ENCODE results near the gene RPL13A. TPM values are rescaled to one million over a fixed set of nuclear protein-coding genes. Genes with fewer than 3 reads are reported as not detected.

The RPL13A gene
- total RNA-seq, 4 donors from 2014 or later, result 3,727 to 4,286 (median 3,958) TPM

GRCh38 chr19:49447485-49448431 is 39.6 kb upstream of the RPL13A start:
- no peak for DNase-seq (ENCODE audit: low spot score in 2 of 2)
- intact Hi-C loops (cut with DNase I; ENCODE audit: low total_unique reads), result no loop called here
- no peak for TF ChIP-seq POLR2A (IDR thresholded peaks at IDR 0.05)
- TF ChIP-seq, protein P1, sequence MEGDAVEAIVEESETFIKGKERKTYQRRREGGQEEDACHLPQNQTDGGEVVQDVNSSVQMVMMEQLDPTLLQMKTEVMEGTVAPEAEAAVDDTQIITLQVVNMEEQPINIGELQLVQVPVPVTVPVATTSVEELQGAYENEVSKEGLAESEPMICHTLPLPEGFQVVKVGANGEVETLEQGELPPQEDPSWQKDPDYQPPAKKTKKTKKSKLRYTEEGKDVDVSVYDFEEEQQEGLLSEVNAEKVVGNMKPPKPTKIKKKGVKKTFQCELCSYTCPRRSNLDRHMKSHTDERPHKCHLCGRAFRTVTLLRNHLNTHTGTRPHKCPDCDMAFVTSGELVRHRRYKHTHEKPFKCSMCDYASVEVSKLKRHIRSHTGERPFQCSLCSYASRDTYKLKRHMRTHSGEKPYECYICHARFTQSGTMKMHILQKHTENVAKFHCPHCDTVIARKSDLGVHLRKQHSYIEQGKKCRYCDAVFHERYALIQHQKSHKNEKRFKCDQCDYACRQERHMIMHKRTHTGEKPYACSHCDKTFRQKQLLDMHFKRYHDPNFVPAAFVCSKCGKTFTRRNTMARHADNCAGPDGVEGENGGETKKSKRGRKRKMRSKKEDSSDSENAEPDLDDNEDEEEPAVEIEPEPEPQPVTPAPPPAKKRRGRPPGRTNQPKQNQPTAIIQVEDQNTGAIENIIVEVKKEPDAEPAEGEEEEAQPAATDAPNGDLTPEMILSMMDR (IDR thresholded peaks at IDR 0.05), result no peak
- WGBS, 2 donors, result 68 to 70% methylated on average over 32 of the region's 32 CpGs
- H3K4me3 ChIP-seq (ENCODE audit: low read depth, poor library complexity, severe bottlenecking), result no peak overlapping the region

DNA sequence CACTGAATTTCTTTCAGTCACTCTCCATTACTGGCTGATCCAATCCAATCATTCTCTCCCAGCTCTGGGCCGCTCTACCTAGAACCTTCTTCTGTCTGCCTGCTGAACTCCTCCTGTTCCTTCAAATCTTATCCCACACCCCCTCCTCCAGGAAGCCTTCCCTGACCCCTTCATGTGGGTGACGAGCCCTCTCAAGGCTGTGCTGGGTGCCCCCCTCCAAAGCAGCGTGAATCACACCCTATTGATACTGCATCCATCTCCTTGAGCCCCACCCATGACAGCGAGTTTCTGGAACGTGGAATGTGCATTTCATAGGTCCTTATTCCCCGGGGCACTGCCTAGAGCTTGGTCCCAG is 39.0 kb upstream of the RPL13A start:
- TF ChIP-seq POLR2A (IDR thresholded peaks at IDR 0.05), result no peak
- TF ChIP-seq, protein P1 (IDR thresholded peaks at IDR 0.05), result no peak
- no peak overlapping the region for H3K4me3 ChIP-seq (ENCODE audit: low read depth, poor library complexity, severe bottlenecking)
- no peak for DNase-seq (ENCODE audit: low spot score in 2 of 2)
- WGBS, 2 donors, result 89% methylated on average over 6 of the region's 6 CpGs
- intact Hi-C loops (cut with DNase I; ENCODE audit: low total_unique reads), result no loop called here

DNA sequence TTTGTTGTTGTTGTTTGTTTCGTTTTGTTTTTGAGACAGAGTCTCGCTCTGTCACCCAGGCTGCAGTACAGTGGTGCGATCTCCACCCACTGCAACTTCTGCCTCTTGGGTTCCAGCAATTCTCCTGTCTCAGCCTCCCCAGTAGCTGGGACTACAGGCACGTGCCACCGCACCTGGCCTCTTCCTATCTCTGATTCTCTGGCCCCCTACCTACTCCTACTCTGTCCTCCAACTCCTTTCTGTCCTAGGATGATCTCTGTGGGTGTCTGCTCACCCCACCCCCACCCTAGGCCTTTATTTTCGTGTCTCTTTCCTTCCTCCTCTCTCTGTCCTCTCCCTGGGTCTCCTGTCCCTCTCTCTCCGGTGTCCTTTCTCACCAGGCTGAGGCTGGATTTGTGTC is 37.0 kb upstream of the RPL13A start:
- H3K4me3 ChIP-seq (ENCODE audit: low read depth, poor library complexity, severe bottlenecking), result no peak overlapping the region
- intact Hi-C loops (cut with DNase I; ENCODE audit: low total_unique reads), result no loop called here
- DNase-seq (ENCODE audit: low spot score in 2 of 2), result no peak
- WGBS, 2 donors, result 83% methylated on average over 7 of the region's 7 CpGs
- no peak for TF ChIP-seq POLR2A (IDR thresholded peaks at IDR 0.05)
- TF ChIP-seq, protein P1 (IDR thresholded peaks at IDR 0.05), result no peak

- 1 to 2% methylated on average over 42 of the region's 42 CpGs for WGBS, 2 donors
- DNase-seq (ENCODE audit: low spot score in 2 of 2), result peak; percentile 99
- no peak for TF ChIP-seq POLR2A (IDR thresholded peaks at IDR 0.05)
- TF ChIP-seq, protein P1 (IDR thresholded peaks at IDR 0.05), result no peak
- H3K4me3 ChIP-seq (ENCODE audit: low read depth, poor library complexity, severe bottlenecking), result peak within 1 kb of the TSS; percentile 50
- intact Hi-C loops (cut with DNase I; ENCODE audit: low total_unique reads), result no loop called here
Measured at GRCh38 chr19:49451430-49452181, 35.8 kb upstream of the RPL13A start, which contains the start of gene PIH1D1. Gene PIH1D1 (minus strand): TSS chr19:49451814. CDS start chr19:49451574, 240 bp downstream.

GRCh38 chr19:49453013-49453756 is 34.2 kb upstream of the RPL13A start, which contains the start of gene ALDH16A1:
Gene ALDH16A1 (plus strand): TSS chr19:49453225. CDS start chr19:49453332, 107 bp downstream.
- 1% methylated on average over 46 to 66 of the region's 66 CpGs for WGBS, 2 donors

More at GRCh38 chr19:49453013-49453756, 34.2 kb upstream of the RPL13A start, which contains the start of gene ALDH16A1:
- DNase-seq (ENCODE audit: low spot score in 2 of 2), result peak; percentile 98 to 99
- TF ChIP-seq, protein P1 (IDR thresholded peaks at IDR 0.05), result no peak
- peak in 1 of 2 donors; percentile 74 for TF ChIP-seq POLR2A (IDR thresholded peaks at IDR 0.05)
- intact Hi-C loops (cut with DNase I; ENCODE audit: low total_unique reads), result no loop called here
- H3K4me3 ChIP-seq (ENCODE audit: low read depth, poor library complexity, severe bottlenecking), result peak within 1 kb of the TSS; percentile 31

All from lower leg skin (tissue), 4 donors.